Astrocyte (in vitro differentiated cells and primary cell): ENCODE measurements around the gene C10orf90.

ENCODE experiments used
- EZH2 ChIP-seq: IDR thresholded peaks from 2 replicates; pipeline ENCODE4 v1.6.1; 2012; ENCODE audit warnings: mild to moderate bottlenecking, low read length, inconsistent platforms; ENCODE audit not compliant: insufficient read depth
- TF ChIP-seq, protein P1 (sequence below): IDR thresholded peaks from 2 replicates; pipeline ENCODE4 v1.5.1; 2011; ENCODE audit warnings: low read depth, mild to moderate bottlenecking, inconsistent platforms, low read length, moderate library complexity; ENCODE audit not compliant: insufficient read depth

DNA sequence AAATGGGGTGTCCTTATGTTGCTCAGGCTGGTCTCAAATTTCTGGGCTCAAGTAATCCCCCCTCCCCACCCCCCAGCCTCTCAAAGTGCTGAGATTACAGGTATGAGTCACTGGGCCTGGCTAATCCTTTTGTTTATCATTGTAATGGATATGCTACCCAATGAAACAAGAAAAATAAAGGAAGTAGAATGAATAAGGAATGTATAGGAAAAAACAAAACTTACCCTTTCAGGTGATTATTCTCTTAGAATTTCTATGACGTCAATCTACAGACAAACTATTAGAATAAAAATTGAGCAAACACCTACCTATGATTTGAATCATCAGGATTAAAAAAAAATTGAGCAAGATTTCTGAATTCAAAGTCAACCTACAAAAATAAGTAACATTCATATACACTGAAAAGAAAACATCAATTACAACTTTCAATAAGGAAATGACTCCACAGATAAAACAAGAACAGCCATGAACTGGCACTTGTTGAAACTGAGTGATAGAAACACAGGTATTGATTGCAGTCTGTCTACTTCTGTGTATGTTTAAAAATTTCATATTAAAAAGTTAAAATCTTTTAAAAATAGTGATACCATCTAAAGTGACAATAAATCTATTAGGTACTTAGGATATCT is 294.5 kb downstream of the C10orf90 start:
- TF ChIP-seq, protein P1, sequence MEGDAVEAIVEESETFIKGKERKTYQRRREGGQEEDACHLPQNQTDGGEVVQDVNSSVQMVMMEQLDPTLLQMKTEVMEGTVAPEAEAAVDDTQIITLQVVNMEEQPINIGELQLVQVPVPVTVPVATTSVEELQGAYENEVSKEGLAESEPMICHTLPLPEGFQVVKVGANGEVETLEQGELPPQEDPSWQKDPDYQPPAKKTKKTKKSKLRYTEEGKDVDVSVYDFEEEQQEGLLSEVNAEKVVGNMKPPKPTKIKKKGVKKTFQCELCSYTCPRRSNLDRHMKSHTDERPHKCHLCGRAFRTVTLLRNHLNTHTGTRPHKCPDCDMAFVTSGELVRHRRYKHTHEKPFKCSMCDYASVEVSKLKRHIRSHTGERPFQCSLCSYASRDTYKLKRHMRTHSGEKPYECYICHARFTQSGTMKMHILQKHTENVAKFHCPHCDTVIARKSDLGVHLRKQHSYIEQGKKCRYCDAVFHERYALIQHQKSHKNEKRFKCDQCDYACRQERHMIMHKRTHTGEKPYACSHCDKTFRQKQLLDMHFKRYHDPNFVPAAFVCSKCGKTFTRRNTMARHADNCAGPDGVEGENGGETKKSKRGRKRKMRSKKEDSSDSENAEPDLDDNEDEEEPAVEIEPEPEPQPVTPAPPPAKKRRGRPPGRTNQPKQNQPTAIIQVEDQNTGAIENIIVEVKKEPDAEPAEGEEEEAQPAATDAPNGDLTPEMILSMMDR, result no peak
- TF ChIP-seq EZH2, result no peak
